ENCODE results near the gene COL6A5. TPM values are rescaled to one million over a fixed set of nuclear protein-coding genes. Genes with fewer than 3 reads are reported as not detected.
A peak's percentile ranks its signal among the peaks of the same experiment; 100 is the strongest.

The COL6A5 gene
- total RNA-seq, 1 experiment from 2014 or later, result 0.04 TPM

DNA sequence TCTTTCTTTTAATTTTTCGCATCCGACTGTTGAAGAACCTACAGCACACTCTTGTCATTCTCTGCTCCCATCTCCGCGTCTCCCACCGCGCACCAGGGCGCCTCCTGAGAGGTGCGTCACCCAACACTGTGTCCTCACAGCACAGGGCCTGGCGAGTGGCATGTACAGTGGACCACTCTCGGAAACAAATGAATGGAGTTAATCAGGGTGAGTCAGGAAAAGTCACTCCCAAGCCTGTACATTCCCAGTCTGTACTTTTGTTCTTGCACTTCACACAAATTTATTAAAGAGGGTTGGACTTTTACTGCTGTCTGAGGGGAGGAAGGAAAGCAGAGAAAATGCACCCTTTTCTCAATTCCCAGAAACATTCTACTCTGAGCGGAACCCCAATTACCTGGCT is 172.1 kb downstream of the COL6A5 start:
- no peak overlapping the region for H3K14ac ChIP-seq (ENCODE audit: insufficient read depth, low read length)
- H3K23ac ChIP-seq (ENCODE audit: insufficient read length, low read depth, low read length), result no peak overlapping the region
- H3K23me2 ChIP-seq (ENCODE audit: insufficient read length, low read depth, low read length, poor library complexity, severe bottlenecking), result peaks cover 9% of the 10 kb centered on the region
- H3K9me3 ChIP-seq (ENCODE audit: control insufficient read depth, low read depth, low read length), result no peaks in the 10 kb centered on the region
- no peaks in the 10 kb centered on the region for H4K20me1 ChIP-seq (ENCODE audit: control insufficient read depth, insufficient read depth, insufficient read length)
- H3T11ph ChIP-seq (ENCODE audit: low read length), result no peak overlapping the region
- H3K4me1 ChIP-seq (ENCODE audit: insufficient read depth, low read length), result no peaks in the 10 kb centered on the region
- no peak overlapping the region for H2BK120ac ChIP-seq (ENCODE audit: low read depth, low read length, poor library complexity, severe bottlenecking)
- no peak overlapping the region for H2BK15ac ChIP-seq (ENCODE audit: low read depth, low read length)
- peaks cover 65% of the 10 kb centered on the region for H3K27me3 Mint-ChIP-seq (ENCODE audit: low read depth)
- H2AK5ac ChIP-seq (ENCODE audit: insufficient read length, low read length), result no peak overlapping the region
- H3K4me1 Mint-ChIP-seq, result peaks cover 8 to 13% of the 10 kb centered on the region in 2 experiments
- H3K4me3 Mint-ChIP-seq, result peak overlapping the region; percentile 68 to 86
- H4K91ac ChIP-seq (ENCODE audit: insufficient read length, low read depth, low read length), result no peak overlapping the region
- no peak overlapping the region for H2AFZ ChIP-seq (ENCODE audit: low read length)
- peaks cover 17% of the 10 kb centered on the region; the same call in 1 of the 2 replicates for H3K27me3 ChIP-seq (ENCODE audit: insufficient read depth, low read length)
- H3K27ac Mint-ChIP-seq, result no peak overlapping the region
- no peak overlapping the region for H3K9ac ChIP-seq (ENCODE audit: extremely low read depth, insufficient read length, low read length)
- peak overlapping the region; percentile 91 for H3K4me2 ChIP-seq (ENCODE audit: insufficient read depth, insufficient read length, low read length)
- DNase-seq, result no peak
- H3K79me2 ChIP-seq (ENCODE audit: insufficient read depth, low read length), result no peaks in the 10 kb centered on the region
- H2BK5ac ChIP-seq (ENCODE audit: insufficient read length, low read length), result no peak overlapping the region
- no CpG with 5 or more reads among the region's 11 CpGs for WGBS (ENCODE audit: extremely low coverage, insufficient read length, low lambda C conversion rate)
- no peaks in the 10 kb centered on the region for H3K9me3 Mint-ChIP-seq
- no peak overlapping the region for H3K27ac ChIP-seq (ENCODE audit: insufficient read length, low read depth, low read length)
- no peak overlapping the region for H4K8ac ChIP-seq (replicated peaks; ENCODE audit: insufficient read length, low read depth, low read length)
- no peak overlapping the region for H3K4ac ChIP-seq (ENCODE audit: low read depth, low read length)
- H4K5ac ChIP-seq (ENCODE audit: insufficient read length, low read depth, low read length), result no peak overlapping the region
- TF ChIP-seq, protein P1, sequence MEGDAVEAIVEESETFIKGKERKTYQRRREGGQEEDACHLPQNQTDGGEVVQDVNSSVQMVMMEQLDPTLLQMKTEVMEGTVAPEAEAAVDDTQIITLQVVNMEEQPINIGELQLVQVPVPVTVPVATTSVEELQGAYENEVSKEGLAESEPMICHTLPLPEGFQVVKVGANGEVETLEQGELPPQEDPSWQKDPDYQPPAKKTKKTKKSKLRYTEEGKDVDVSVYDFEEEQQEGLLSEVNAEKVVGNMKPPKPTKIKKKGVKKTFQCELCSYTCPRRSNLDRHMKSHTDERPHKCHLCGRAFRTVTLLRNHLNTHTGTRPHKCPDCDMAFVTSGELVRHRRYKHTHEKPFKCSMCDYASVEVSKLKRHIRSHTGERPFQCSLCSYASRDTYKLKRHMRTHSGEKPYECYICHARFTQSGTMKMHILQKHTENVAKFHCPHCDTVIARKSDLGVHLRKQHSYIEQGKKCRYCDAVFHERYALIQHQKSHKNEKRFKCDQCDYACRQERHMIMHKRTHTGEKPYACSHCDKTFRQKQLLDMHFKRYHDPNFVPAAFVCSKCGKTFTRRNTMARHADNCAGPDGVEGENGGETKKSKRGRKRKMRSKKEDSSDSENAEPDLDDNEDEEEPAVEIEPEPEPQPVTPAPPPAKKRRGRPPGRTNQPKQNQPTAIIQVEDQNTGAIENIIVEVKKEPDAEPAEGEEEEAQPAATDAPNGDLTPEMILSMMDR (conservative IDR thresholded peaks at IDR 0.05), result no peak
- no peaks in the 10 kb centered on the region for H3K79me1 ChIP-seq (ENCODE audit: insufficient read depth, low read depth, low read length, poor library complexity, severe bottlenecking)
- no peaks in the 10 kb centered on the region for H3K36me3 Mint-ChIP-seq (ENCODE audit: insufficient read depth in 1 of 3, low read depth in 3 of 3)
- no peak overlapping the region for H2BK12ac ChIP-seq (ENCODE audit: insufficient read length, low read depth, low read length)
- H3K18ac ChIP-seq (ENCODE audit: insufficient read length, low read depth, low read length), result no peak overlapping the region
- H2BK20ac ChIP-seq (ENCODE audit: low read depth, low read length, poor library complexity, severe bottlenecking), result no peak overlapping the region
- H3K56ac ChIP-seq (ENCODE audit: insufficient read length, low read depth, low read length), result no peak overlapping the region
